RWPE2 (cell line): ENCODE measurements around the gene ASPHD1.
"Not testable (repeated sequence)": the region's sequence is repeated elsewhere in the genome, so short reads cannot be mapped to it uniquely, and the experiment has no call there.

Experiments used
- ATAC-seq: fragments of 200-7000 bp; cut with Tn5 transposase; 3 replicates; pipeline ENCODE4 v1.9.1; 2021; ENCODE audit warnings: low read depth
- DNase-seq: peaks from one replicate; pipeline ENCODE4 v3.0.0-alpha.2; 2020; ENCODE audit warnings: low spot score
- H3K27ac ChIP-seq: fragments of 450-650 bp; 2 replicates; pipeline ENCODE4 v1.5.1; 2017; ENCODE audit warnings: mild to moderate bottlenecking; ENCODE audit not compliant: poor library complexity, severe bottlenecking
- H3K27me3 ChIP-seq: fragments of 250-450 bp; sonication (Bioruptor Pico); 2 replicates; pipeline ENCODE4 v1.5.1; 2021; ENCODE audit warnings: mild to moderate bottlenecking, moderate library complexity; ENCODE audit not compliant: insufficient read depth, poor library complexity, severe bottlenecking
- H3K36me3 ChIP-seq: fragments of 250-450 bp; sonication (Bioruptor Pico); 2 replicates; pipeline ENCODE4 v1.5.1; 2020; ENCODE audit warnings: low read depth, mild to moderate bottlenecking, moderate library complexity
- H3K4me1 ChIP-seq: fragments of 250-450 bp; sonication (Bioruptor Pico); 2 replicates; pipeline ENCODE4 v1.5.1; 2021; ENCODE audit warnings: mild to moderate bottlenecking, moderate library complexity; ENCODE audit not compliant: insufficient read depth, poor library complexity, severe bottlenecking
- H3K4me3 ChIP-seq: fragments of 250-450 bp; sonication (Bioruptor Pico); 2 replicates; pipeline ENCODE4 v1.5.1; 2021; ENCODE audit warnings: mild to moderate bottlenecking, moderate library complexity; ENCODE audit not compliant: severe bottlenecking
- H3K9me3 ChIP-seq: fragments of 250-450 bp; sonication (Bioruptor Pico); 2 replicates; pipeline ENCODE4 v1.5.1; 2021; ENCODE audit warnings: mild to moderate bottlenecking, moderate library complexity; ENCODE audit not compliant: severe bottlenecking
- TF ChIP-seq, protein P1 (sequence below): fragments of 450-650 bp; IDR thresholded peaks from one replicate; pipeline ENCODE4 v1.5.1; 2017; ENCODE audit warnings: mild to moderate bottlenecking, moderate library complexity; ENCODE audit not compliant: poor library complexity, severe bottlenecking

ASPHD1 gene

DNA sequence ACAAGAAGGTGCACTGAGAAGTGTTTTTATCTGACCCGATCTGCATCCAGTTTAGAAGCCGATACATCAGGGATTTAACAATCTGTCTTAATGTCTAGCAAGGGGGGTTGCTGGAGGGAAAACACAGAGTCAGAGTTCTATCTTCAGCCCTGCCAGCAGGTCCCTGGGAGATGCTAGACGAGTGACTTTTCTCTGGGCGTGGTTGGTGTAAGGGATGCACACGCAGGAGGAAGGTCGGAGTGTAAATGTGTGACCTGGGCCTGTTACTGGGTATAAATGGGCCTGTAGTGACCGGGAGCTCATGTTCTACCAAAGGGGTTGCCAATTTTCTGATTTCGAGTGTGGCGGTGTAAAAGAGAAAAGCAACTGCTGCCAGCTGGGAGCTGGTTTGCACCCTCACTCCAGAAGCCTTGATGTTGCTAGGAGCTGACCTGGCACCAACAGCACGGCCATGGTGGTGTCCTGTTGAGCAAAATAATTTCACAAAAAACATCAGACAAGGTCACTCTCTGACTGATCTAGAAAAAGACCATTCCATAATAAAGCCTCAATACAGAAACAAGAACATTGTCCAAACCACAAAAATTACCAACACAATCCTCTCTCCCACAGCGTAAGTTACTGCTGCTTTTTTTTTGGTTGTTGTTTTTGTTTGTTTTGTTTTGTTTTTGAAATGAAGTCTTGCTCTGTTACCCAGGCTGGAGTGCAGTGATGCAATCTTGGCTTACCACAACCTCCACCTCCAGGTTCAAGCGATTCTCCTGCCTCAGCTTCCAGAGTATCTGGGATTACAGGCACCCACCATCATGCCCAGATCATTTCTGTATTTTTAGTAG, 27.0 kb downstream of the ASPHD1 start:
- H3K27ac ChIP-seq: peak overlapping the region; percentile 48
- H3K36me3 ChIP-seq: peaks cover 12% of the 10 kb centered on the region; the same call in 1 of the 2 replicates
- peak overlapping the region; percentile 77 for H3K4me3 ChIP-seq
- TF ChIP-seq, protein P1, sequence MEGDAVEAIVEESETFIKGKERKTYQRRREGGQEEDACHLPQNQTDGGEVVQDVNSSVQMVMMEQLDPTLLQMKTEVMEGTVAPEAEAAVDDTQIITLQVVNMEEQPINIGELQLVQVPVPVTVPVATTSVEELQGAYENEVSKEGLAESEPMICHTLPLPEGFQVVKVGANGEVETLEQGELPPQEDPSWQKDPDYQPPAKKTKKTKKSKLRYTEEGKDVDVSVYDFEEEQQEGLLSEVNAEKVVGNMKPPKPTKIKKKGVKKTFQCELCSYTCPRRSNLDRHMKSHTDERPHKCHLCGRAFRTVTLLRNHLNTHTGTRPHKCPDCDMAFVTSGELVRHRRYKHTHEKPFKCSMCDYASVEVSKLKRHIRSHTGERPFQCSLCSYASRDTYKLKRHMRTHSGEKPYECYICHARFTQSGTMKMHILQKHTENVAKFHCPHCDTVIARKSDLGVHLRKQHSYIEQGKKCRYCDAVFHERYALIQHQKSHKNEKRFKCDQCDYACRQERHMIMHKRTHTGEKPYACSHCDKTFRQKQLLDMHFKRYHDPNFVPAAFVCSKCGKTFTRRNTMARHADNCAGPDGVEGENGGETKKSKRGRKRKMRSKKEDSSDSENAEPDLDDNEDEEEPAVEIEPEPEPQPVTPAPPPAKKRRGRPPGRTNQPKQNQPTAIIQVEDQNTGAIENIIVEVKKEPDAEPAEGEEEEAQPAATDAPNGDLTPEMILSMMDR: no peak
- peaks cover 9% of the 10 kb centered on the region for H3K4me1 ChIP-seq
- H3K9me3 ChIP-seq: no peaks in the 10 kb centered on the region
- DNase-seq (no peak), ATAC-seq (no peak)
- no peaks in the 10 kb centered on the region for H3K27me3 ChIP-seq

DNA sequence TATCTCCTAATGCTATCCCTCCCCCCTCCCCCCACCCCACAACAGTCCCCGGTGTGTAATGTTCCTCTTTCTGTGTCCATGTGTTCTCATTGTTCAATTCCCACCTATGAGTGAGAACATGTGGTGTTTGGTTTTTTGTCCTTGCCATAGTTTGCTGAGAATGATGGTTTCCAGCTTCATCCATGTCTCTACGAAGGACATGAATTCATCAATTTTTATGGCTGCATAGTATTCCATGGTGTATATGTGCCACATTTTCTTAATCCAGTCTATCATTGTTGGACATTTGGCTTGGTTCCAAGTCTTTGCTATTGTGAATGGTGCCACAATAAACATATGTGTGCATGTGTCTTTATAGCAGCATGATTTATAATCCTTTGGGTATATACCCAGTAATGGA, 31.5 kb downstream of the ASPHD1 start:
- not testable (repeated sequence) for ATAC-seq, DNase-seq, H3K4me3 ChIP-seq, H3K4me1 ChIP-seq, H3K27me3 ChIP-seq, H3K27ac ChIP-seq, H3K9me3 ChIP-seq, H3K36me3 ChIP-seq

DNA sequence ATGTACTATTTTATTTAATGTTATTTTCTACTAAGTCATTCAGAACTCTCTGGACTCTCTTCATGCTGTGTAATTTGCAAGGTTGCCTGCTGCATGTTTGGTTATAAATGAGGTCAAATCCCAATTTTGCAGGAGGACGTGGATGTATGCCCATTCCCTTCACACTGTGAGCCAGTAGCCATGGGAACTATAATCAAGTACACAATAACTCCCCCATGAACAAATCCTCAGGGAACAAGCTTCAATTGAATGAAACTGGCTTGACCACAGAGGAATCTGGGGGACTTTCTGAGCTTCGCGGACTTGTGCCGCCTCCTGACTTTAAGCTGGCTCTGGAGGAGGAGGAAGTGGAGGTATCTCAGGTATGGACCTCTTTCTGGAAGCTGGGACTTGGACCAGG, 40.4 kb downstream of the ASPHD1 start:
- H3K4me3 ChIP-seq: no peak overlapping the region
- ATAC-seq (no peak), DNase-seq (no peak)
- no peaks in the 10 kb centered on the region for H3K9me3 ChIP-seq
- no peak overlapping the region for H3K27ac ChIP-seq
- H3K27me3 ChIP-seq: no peaks in the 10 kb centered on the region
- no peaks in the 10 kb centered on the region for H3K36me3 ChIP-seq
- TF ChIP-seq, protein P1: no peak
- H3K4me1 ChIP-seq: peaks cover 13% of the 10 kb centered on the region

DNA sequence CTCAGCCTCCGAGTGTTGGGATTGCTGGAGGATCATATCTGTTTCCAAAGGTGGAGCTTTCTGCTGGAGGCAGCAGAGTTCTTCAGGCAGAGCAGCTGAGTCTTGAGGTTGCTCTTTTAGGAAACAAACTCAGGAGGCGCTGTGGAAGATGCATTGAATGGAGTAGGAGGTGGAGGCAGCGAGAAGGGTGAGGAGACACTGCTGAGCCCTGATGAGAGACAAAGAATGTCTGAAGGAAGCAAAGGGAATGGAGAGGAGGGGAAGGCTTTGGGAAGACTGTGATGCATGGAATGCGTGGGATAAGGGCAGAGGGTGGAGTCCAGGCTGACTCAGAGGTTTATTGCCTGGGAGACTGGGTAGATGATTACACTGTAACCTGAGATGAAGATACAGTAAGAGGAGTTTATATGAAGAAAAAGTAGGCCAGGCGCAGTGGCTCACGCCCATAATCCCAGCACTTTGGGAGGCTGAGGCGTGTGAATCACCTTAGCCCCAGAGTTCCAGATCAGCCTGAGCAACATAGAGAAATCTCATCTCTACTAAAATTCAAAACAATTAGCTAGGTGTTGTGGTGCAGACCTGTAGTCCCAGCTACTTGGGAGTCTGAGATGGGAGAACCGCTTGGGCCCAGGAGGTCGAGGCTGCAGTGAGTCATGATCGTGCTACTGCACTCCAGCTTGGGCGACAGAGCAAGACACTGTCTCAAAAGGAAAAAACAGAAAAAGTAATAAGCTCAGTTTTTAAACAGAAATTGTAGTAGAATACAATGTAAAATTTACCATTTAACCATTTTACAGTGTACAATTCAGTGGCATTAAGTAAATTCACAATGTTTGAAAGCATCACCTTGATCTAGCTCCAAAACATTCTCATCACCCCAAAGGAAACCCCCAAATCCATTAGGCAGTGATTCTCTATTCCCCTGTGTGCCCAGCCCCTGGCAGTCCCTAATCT, 43.8 kb downstream of the ASPHD1 start:
- H3K9me3 ChIP-seq: no peaks in the 10 kb centered on the region
- H3K27ac ChIP-seq: peak overlapping the region; percentile 78
- peak; percentile 85 for DNase-seq
- H3K27me3 ChIP-seq: no peaks in the 10 kb centered on the region
- no peak overlapping the region for H3K4me3 ChIP-seq
- no peaks in the 10 kb centered on the region for H3K36me3 ChIP-seq
- peak; percentile 99 for ATAC-seq
- H3K4me1 ChIP-seq: peaks cover 13% of the 10 kb centered on the region
- TF ChIP-seq, protein P1: peak; percentile 24

DNA sequence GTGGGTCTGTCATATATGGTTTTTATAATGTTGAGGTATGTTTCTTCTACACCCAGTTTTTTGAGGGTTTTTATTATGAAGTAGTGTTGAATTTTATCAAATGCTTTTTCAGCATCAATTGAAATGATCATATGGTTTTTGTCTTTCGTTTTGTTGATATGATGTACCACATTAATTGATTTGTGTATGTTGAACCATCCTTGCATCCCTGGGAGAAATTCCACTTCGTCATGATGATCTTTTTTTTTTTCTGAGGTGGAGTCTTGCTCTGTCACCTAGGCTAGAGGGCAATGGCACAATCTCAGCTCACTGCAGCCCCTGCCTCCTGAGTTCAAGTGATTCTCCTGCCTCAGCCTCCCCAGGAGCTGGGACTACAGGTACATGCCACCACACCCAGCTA, 47.6 kb downstream of the ASPHD1 start:
- no peak for DNase-seq

More for the DNA sequence above, 47.6 kb downstream of the ASPHD1 start:
- peaks cover 13% of the 10 kb centered on the region for H3K4me1 ChIP-seq
- no peak for ATAC-seq
- H3K9me3 ChIP-seq: no peaks in the 10 kb centered on the region
- H3K27ac ChIP-seq: no peak overlapping the region
- no peaks in the 10 kb centered on the region for H3K27me3 ChIP-seq
- TF ChIP-seq, protein P1: no peak
- H3K36me3 ChIP-seq: no peaks in the 10 kb centered on the region
- no peak overlapping the region for H3K4me3 ChIP-seq
